ENCODE results near the gene MESP2.

The MESP2 gene

GRCh38 chr15:89795996-89796395 lies 19.9 kb downstream of the MESP2 start:
- POLR2A ChIA-PET, result no interaction called here
- DNase-seq (ENCODE audit: extremely low spot score), result no peak
- CTCF ChIA-PET, result interaction anchor here (1.1 to 2.3 kb wide), 3 partner anchors 11 to 79 kb away, joined by 3 to 7 read pairs (median 4); no protein-coding TSS in a partner anchor
- no peak for TF ChIP-seq CTCF (IDR thresholded peaks at IDR 0.05; ENCODE audit: control extremely low read depth, extremely low read depth, low read depth, missing control alignments)

- no peak for DNase-seq (ENCODE audit: extremely low spot score)
- ChIA-PET POLR2A (no interaction called here), CTCF (interaction anchor here (0.7 to 1.7 kb wide), 3 partner anchors 36 to 58 kb away, joined by 3 to 5 read pairs (median 5); no protein-coding TSS in a partner anchor)
- no peak for TF ChIP-seq CTCF (IDR thresholded peaks at IDR 0.05; ENCODE audit: control extremely low read depth, extremely low read depth, low read depth, missing control alignments)
Measured at GRCh38 chr15:89797678-89798201, 21.6 kb downstream of the MESP2 start.

GRCh38 chr15:89799011-89799911 lies 23.1 kb downstream of the MESP2 start:
- CTCF ChIA-PET, result interaction anchor here (1.7 to 3.0 kb wide), 2 partner anchors 41 to 76 kb away, joined by 5 to 10 read pairs; no protein-coding TSS in a partner anchor
- POLR2A ChIA-PET, result no interaction called here
- no peak for TF ChIP-seq CTCF (IDR thresholded peaks at IDR 0.05; ENCODE audit: control extremely low read depth, extremely low read depth, low read depth, missing control alignments)
- no peak for DNase-seq (ENCODE audit: extremely low spot score)

GRCh38 chr15:89799918-89800498 lies 23.9 kb downstream of the MESP2 start:
- ChIA-PET POLR2A (no interaction called here), CTCF (interaction anchor here (3.0 kb wide), 1 partner anchor 75 kb away, joined by 10 read pairs; no protein-coding TSS in a partner anchor)
- DNase-seq (ENCODE audit: extremely low spot score), result no peak
- TF ChIP-seq CTCF (IDR thresholded peaks at IDR 0.05; ENCODE audit: control extremely low read depth, extremely low read depth, low read depth, missing control alignments), result no peak

GRCh38 chr15:89801471-89802195 lies 25.5 kb downstream of the MESP2 start:
- CTCF ChIA-PET, result interaction anchor here (3.0 kb wide), 1 partner anchor 73 kb away, joined by 10 read pairs; no protein-coding TSS in a partner anchor
- no peak for DNase-seq (ENCODE audit: extremely low spot score)
- no peak for TF ChIP-seq CTCF (IDR thresholded peaks at IDR 0.05; ENCODE audit: control extremely low read depth, extremely low read depth, low read depth, missing control alignments)
- POLR2A ChIA-PET, result no interaction called here
